GM21515 (cell line): ENCODE data around the gene DDX56.

Experiments
- ATAC-seq: cut with Tn5 transposase; IDR thresholded peaks from one replicate; pipeline ENCODE4 v1.9.1; 2021; ENCODE audit not compliant: unreplicated experiment

The DDX56 gene

DNA sequence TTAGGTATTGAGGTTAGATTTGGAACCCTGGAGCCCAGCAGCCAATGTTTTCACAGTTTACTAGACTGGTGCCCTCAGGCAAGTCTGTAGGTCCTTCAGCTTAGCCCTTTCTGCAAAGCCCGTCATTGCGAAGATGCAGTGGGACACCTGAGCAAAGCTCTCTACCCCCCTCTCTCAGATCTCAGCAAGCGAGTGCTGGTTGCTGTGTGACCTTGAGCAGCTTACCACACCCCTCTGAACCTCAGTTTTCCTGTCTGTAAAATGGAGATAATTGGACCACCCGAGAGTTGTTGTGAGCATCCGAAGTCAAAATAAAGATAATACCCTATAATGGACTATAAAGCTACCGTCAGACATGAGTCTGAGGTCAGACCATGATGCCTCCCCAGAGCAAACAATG lies 36.3 kb downstream of the DDX56 start:
- no peak for ATAC-seq

- ATAC-seq: no peak
Observed at GRCh38 chr7:44536090-44536489, 37.6 kb downstream of the DDX56 start.

- no peak for ATAC-seq
Observed at GRCh38 chr7:44535348-44536064, 38.2 kb downstream of the DDX56 start.

DNA sequence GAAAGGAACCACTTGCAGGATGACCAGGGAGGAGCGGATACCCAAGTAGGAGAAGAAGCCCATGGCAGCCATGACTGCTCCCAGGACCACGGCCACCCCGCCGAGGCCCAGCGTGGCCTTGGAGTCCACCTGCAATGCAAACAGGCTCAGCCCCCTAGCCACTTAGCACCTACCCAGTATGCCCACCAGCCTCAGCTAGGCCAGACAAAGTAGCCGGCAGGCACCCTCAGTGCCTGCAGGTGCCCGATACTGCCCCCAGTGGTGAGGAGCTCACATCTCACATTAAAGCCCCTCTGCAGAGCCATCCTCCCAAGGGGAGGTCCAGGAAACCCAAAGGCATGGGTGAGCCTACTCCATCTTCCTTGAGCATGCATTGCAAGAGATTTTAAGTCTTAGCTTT lies 39.2 kb downstream of the DDX56 start:
- ATAC-seq: no peak

- ATAC-seq: no peak
Observed at GRCh38 chr7:44534087-44534486, 39.6 kb downstream of the DDX56 start.

- ATAC-seq: no peak
Observed at GRCh38 chr7:44533301-44534055, 40.2 kb downstream of the DDX56 start.

- no peak for ATAC-seq
Observed at GRCh38 chr7:44531421-44532380, 42.0 kb downstream of the DDX56 start.

DNA sequence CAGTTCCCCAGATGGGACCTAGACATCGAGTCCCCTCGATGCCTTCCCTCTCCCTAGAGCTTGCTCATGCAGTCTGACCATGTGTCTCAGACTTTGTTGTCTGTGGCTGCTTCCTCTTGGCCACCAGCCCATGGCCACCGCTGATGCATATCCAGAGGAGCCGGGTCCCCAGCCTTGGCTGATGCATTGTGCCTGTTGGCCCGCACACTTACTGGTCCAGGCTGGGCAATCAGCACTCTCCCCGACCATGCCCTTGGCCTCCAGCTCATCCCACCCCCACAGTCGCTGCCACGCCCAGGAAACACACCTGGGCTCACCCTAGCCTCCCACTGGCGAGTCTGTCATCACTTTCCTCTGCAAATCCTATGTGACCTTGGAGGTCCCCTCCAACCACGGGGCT lies 42.7 kb downstream of the DDX56 start:
- no peak for ATAC-seq

DNA sequence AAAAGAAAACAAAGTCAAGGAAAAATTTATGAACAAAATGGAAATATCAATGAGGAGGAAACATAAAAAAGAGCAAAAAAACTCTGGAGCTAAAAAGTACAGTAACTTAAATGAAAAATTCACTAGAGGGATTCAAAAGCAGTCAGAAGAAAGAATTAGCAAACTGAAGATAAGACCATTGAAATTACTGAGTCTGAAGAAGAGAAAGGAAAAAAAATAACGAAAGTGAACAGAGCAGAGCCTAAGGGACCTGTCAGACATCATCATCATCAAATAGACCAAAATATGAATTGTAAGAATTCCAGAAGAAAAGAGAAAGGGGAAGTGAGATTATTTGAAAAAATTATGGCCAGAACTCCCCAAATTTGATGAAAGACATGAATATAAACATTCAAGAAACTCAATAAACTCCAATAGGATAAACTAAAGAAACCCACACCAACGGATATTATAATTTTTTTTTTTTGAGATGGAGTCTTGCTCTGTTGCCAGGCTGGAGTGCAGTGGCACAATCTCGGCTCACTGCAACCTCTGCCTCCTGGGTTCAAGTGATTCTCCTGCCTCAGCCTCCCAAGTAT lies 48.8 kb downstream of the DDX56 start:
- no peak for ATAC-seq

- ATAC-seq: no peak
Observed at GRCh38 chr7:44522315-44522714, 51.4 kb downstream of the DDX56 start.

GRCh38 chr7:44521347-44522095 lies 52.2 kb downstream of the DDX56 start:
- ATAC-seq: no peak

DNA sequence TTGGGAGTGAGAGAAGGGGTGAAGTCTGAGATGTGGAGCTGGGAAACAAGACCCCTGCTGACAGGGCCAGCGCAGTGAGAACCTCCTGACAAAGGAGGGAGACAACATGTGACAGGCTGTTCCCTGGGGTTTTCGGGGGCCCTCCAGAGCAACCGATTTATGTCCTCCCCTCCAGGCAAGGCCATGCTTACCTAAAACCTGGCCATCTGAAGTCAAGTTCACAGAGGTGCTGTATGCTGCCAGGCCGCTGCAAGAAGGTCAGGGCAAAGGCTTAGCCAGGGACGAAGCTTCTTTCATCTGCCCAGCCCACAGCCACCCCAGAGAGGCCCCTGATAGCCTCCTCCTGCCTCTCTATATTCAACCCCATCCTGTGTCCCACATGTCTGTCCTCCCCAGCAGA lies 53.1 kb downstream of the DDX56 start:
- no peak for ATAC-seq

DNA sequence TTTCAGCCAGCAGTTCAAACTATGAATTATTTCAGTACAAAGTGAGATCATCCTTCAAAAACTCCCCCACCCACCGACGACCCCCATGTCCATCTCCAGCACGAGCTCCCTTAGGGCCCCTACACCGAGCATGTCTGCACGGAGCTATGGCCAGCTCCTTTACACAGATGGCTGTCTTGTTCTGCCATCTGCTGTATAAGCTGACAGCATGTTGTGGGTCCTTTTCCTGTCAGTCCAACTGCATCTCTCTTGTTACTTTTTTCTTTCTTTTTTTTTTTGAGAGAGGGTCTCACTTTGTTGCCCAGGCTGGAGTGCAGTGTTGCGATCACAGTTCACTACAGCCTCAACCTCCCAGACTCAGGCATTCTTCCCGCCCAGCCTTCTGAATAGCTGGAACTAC lies 54.2 kb downstream of the DDX56 start:
- no peak for ATAC-seq

- ATAC-seq: no peak
Observed at GRCh38 chr7:44518761-44519160, 54.9 kb downstream of the DDX56 start.

- no peak for ATAC-seq
Observed at GRCh38 chr7:44517175-44517574, 56.5 kb downstream of the DDX56 start.
